IPS-18c (cell line): ENCODE results near the gene RAB3IP.
"Not testable (repeated sequence)": the region's sequence is repeated elsewhere in the genome, so short reads cannot be mapped to it uniquely, and the experiment has no call there.

Experiments
- H3K4me3 ChIP-seq: 2 replicates; pipeline ENCODE4 v1.7.0; 2013; ENCODE audit warnings: low read depth, mild to moderate bottlenecking, low read length, moderate library complexity; ENCODE audit not compliant: insufficient read depth
- H3K9me3 ChIP-seq: one replicate; pipeline ENCODE4 v1.6.1; 2013; ENCODE audit warnings: mild to moderate bottlenecking, low read length, moderate library complexity; ENCODE audit not compliant: control insufficient read depth, insufficient read depth

Gene RAB3IP

DNA sequence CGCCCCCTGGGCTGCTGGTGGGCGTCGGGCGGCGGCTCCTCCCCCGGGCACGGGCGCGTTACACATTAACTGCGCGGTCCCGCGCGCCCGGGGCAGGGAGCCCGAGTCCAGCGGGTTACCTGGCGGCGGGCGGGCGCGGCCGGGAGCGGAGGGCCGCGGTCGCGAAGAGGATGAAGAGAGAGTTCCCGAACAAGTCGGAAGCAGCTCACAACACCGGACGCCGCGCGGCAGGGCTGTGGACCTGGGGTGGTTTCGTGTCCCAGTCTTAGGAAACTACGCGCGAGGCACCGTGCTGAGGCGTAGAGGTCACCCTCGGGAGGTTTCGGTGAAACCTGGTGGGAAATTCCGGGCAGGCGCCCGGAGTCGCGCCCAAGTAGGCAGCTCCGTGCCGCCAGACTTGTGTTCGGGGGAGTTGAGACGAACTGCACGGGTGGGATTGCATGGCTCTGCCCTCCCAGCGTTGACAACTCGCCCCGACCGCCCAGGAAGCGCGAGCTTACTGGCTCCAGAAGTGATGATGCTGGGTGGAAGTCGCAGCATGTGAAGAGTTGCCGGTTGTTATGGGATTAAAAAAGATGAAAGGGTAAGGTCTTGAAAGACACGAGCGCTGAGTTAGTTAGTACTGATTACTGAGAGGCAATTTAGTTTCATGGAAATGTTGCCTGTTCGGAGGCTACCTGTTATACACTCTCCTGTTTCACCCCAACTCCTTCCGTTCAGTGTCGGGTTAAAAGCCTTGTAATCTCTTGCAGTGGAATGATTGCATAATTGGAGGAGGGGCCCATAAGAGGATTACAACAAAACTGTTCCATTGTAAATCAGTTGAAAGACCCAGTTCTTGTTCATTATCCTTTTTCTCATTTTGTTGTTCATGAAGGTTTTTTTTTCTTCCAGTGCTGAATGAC is 879 bp downstream of the RAB3IP start:
- Histone ChIP-seq H3K9me3 (no peaks in the 10 kb centered on the region), H3K4me3 (peak overlapping the region; percentile 81)

DNA sequence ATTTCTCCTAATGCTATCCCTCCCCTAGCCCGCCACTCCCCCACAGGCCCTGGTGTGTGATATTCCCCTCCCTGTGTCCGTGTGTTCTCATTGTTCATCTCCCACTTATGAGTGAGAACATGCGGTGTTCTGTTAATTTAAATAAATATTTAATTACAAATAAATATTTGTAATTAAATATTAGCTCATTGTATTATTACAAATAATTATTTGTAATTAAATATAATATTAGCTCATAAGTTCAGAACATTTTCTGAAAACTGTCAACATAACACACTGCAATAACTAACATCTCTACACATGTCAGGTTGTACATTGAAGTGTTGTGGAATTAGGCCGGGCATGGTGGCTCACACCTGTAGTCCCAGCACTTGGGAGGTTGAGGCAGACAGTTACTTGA is 5.4 kb downstream of the RAB3IP start:
- H3K9me3 ChIP-seq, result peaks cover 3% of the 10 kb centered on the region
- no peak overlapping the region for H3K4me3 ChIP-seq

DNA sequence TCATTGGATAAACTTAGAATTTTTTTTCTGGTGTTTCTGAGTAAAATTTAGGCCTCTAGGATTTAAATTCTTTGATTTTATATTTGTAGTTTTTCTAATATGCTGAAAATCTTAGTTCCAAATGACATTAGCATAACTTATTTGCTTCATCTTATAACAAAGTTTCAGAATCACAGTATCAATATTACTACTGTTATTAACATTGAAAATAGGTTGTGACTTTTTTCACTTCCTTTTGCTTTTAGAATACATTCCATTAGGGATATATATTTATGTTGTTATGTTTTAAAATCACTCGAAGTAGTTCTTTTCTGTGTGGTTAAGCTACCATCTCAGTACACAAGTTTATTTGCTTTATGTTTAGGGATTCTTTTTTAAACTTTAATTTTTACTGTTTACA is 12.8 kb downstream of the RAB3IP start:
- peaks cover 5% of the 10 kb centered on the region for H3K9me3 ChIP-seq
- H3K4me3 ChIP-seq, result no peak overlapping the region

DNA sequence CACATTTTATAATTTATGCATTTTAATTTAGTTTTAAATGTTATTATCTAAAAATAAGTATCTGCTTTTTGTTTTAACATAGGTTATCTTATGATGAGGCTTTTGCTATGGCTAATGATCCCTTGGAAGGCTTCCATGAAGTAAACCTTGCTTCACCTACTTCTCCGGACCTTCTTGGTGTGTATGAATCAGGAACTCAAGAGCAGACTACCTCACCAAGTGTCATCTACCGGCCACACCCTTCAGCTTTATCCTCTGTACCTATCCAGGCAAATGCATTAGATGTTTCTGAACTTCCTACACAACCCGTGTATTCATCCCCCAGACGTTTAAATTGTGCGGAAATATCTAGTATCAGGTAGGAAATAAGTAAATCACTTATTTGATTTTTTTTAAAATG is 16.6 kb downstream of the RAB3IP start:
- no peak overlapping the region for H3K4me3 ChIP-seq
- H3K9me3 ChIP-seq, result peaks cover 2% of the 10 kb centered on the region

DNA sequence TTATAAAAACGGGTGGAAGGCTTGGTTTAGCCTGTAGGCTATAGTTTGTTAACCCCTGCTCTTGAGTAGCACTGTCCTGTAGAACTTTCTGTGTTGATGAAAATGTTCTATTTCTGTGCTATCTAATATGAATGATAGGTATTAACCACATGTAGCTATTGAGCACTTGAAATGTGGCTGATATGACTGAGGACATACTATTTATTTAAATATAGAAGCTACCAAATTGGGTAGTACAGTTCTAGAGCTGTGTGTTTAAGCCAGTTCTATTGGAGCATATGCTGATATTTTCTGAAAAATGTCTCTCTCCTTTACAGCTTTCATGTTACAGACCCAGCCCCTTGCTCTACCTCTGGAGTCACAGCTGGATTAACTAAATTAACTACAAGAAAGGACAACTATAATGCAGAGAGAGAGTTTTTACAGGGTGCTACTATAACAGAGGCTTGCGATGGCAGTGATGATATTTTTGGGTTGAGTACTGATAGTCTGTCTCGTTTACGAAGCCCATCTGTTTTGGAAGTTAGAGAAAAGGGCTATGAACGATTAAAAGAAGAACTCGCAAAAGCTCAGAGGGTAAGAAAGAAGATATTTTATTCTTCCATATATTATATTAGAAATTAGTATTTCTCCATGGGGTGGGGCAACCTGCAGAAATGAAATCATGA is 17.6 kb downstream of the RAB3IP start:
- peaks cover 2% of the 10 kb centered on the region for H3K9me3 ChIP-seq
- H3K4me3 ChIP-seq, result no peak overlapping the region

DNA sequence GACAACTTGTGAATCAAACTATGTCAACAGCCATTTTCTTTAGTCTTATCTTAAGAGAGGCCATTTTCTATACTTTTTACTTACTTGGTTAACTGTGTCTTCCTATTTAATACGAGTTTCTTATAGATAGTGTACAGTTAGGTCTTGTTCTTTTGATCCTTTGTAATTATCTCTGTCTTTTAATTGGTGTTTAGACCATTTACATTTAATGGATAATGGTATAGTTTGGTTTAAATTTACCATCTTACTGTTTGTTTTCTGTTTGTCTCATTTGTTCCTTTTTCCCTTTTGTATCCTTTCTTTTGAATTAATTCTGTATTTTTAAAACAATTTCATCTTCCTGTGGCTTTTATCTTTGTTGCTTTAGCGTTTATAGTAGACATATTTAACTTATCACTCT is 19.4 kb downstream of the RAB3IP start:
- Histone ChIP-seq H3K4me3 (no peak overlapping the region), H3K9me3 (peaks cover 2% of the 10 kb centered on the region)

DNA sequence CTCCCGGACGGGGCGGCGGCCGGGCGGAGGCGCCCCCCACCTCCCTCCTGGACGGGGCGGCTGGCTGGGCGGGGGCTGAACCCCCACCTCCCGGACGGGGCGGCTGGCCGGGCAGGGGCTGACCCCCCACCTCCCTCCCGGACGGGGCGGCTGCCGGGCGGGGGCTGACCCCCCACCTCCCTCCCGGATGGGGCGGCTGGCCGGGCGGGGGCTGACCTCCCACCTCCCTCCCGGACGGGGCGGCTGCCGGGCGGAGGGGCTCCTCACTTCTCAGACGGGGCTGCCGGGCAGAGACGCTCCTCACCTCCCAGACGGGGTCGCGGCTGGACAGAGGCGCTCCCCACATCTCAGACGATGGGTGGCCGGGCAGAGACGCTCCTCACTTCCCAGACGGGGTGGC is 20.9 kb downstream of the RAB3IP start:
- H3K9me3 ChIP-seq, H3K4me3 ChIP-seq: not testable (repeated sequence)

DNA sequence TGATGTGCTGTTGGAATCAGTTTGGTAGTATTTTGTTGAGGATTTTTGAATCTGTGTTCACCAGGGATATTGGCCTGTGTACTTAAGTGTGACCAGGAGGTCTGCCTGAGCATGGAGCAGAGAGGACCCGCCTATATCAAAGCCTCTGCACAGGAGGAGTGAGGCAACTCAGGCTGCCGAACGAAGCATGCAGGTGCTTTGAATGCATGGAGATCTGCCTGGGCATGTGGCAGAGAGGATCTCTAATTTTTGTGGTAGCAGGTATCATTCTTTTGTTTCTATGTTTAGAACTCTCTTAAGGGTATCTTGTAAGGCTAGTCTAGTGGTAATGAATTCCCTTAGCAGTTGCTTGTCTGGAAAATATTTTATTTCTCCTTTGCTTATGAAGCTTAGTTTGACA is 26.9 kb downstream of the RAB3IP start:
- Histone ChIP-seq H3K9me3 (peaks cover 9% of the 10 kb centered on the region), H3K4me3 (no peak overlapping the region)

DNA sequence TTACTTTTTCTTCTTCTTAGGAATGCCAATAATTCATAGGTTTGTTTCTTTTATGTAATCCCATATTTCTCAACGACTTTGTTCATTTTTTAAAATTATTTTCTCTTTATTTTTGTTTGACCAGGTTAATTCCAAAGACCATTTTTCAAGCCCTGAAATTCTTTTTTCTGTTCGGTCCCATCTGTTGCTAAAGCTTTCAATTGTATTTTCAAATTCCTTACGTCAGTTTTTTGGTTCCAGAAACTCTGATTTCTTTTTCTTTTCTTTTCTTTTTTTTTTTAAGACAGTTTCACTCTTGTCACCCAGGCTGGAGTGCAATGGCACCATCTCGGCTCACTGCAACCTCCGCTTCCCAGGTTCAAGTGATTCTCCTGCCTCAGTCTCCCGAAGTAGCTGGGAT is 27.6 kb downstream of the RAB3IP start:
- Histone ChIP-seq H3K4me3 (no peak overlapping the region), H3K9me3 (peaks cover 9% of the 10 kb centered on the region)

DNA sequence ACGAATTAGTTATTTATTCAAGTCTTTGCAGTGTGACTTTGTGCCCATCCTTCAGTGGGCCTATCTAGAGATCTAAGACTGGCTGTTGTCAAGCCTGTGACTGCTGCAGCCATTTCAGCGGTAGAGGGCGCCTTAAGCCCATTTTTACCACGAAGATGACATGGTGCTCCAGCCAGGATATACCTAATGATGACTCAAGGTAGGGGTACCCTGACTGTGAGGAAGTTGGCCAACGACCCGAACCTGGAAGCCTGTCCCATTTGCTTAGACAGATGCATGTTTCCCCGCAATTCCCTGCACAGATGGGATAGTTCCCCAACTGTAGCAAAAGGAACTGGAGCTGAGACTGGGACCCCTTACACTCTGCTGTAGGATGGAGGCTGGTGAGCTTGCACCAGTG is 41.3 kb downstream of the RAB3IP start:
- Histone ChIP-seq H3K4me3 (no peak overlapping the region), H3K9me3 (no peaks in the 10 kb centered on the region)

DNA sequence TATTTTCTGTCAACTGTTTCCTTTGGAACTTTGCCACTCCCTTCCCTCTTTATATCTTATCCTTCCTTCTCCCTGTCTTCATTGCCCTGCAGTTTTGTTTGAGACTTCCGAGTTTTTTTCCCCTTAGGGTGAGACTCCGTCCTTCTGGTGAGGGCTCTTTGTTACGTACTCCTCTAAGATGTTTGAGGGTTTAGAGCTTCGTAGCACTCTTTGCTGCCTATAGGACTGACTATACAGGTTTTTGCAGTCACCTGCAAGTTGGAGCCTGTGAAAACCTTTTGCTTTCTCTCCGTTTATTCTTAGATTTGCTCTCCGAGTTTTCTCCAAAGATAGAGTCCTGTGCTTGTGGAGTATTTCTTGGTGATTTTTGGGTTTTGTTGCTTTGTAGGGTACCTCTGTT is 44.7 kb downstream of the RAB3IP start:
- Histone ChIP-seq H3K4me3 (no peak overlapping the region), H3K9me3 (no peaks in the 10 kb centered on the region)

DNA sequence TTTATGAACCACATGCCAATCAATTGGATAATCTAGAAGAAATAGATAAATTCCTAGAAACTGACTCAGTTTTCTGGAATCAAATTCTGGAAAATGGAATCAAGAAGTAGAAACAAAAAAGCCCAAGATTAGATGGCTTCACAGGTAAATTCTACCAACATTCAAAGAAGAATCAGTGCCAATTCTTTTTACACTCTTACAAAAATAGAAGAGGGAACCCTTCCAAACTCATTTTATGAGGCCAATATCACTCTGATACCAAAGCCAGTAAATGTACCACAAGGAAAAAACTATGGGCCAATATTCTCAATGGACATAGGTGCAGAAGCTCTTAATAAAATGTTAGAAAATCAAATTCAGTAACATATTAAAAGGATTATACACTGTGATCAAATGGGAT is 50.7 kb downstream of the RAB3IP start:
- Histone ChIP-seq H3K4me3 (no peak overlapping the region), H3K9me3 (no peaks in the 10 kb centered on the region)

DNA sequence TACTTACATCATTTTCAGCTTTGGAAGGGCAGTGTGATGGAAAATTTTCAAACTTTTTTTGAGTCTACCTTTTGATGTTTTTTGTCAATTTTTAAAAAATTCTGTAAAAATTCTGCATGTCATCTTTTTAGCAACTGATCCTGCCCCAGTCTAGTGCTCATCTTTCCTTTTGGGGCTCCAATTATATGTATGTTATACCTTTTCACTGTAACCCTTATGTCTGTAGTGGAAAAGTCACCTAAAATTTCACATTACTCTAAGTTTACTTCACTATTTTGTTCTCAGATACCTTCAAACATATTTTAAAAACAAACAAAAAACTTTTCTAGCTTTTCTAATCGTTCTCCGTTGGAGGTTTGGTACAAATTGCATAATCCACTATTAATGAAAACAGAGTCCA is 53.9 kb downstream of the RAB3IP start:
- H3K9me3 ChIP-seq, result no peaks in the 10 kb centered on the region

DNA sequence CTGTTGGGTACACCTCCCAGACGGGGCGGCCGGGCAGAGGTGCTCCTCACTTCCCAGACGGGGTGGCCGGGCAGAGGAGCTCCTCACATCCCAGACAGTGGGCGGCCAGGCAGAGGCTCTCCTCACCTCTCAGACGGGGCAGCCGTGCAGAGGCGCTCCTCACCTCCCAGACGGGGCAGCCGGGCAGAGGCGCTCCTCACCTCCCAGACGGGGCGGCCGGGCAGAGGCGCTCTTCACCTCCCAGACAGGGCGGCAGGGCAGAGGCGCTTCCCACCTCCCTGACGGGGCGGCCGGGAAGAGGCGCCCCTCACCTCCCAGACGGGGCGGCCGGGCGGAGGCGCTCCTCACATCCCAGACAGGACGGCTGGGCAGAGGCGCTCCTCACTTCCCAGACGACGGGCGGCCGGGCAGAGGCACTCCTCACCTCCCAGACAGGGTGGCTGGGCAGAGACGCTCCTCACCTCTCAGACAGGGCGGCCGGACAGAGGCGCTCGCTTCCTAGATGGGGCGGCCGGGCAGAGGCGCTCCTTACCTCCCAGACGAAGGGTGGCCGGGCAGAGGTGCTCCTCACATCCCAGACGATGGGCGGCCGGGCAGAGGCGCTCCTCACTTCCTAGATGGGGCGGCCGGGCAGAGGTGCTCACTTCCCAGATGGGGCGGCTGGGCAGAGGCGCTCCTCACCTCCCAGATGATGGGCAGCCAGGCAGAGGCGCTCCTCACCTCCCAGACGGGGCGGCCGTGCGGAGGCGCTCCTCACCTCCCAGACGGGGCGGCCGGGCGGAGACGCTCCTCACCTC is 68.6 kb downstream of the RAB3IP start:
- H3K4me3 ChIP-seq, H3K9me3 ChIP-seq: not testable (repeated sequence)

More for the DNA sequence above, 53.9 kb downstream of the RAB3IP start:
- no peak overlapping the region for H3K4me3 ChIP-seq

DNA sequence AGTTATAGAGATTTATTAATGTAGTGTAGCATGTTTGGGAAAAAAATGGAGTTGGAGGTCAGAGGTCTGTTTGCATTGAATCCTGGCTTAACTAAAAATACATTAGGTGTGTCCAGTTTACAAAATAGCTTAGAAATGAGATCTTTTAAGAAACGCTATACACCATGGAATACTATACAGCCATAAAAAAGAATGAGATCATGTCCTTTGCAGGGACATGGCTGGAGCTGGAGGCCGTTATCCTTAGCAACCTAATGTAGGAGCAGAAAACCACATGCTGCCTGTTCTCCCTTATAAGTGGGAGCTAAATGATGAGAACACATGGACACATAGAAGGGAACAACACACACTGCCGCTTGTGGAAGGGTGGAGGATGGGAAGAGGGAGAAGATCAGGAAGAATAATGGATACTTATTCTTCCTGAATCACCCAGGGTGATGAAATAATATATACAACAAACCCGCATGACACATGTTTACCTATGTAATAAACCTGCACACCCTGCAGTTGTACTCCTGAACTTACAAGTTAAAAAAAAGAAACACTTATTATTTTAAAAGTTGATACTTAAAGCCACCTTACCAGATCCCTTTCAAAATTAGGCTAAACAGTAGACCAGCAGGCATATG is 72.3 kb downstream of the RAB3IP start:
- peaks cover 3% of the 10 kb centered on the region for H3K9me3 ChIP-seq
- H3K4me3 ChIP-seq, result no peak overlapping the region

DNA sequence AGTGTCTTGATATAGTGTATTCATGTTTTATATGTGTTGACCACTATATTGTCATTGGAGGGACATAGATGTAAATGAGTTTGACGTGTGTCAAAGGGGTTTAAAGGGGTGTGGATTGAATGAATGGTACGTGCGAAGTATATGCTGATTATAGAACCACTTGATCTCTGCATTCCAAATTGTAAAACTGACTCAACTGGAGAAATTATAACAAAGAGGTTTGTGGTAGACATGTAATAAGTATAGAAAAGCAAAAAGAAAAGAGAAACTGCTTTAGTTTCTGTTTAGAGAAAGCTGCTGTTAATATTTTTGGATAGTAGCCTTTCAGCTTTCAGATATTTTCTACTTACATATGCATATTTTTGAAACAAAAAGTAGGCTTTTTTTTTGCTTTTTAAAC is 77.4 kb downstream of the RAB3IP start:
- H3K9me3 ChIP-seq, result no peaks in the 10 kb centered on the region
- H3K4me3 ChIP-seq, result no peak overlapping the region

DNA sequence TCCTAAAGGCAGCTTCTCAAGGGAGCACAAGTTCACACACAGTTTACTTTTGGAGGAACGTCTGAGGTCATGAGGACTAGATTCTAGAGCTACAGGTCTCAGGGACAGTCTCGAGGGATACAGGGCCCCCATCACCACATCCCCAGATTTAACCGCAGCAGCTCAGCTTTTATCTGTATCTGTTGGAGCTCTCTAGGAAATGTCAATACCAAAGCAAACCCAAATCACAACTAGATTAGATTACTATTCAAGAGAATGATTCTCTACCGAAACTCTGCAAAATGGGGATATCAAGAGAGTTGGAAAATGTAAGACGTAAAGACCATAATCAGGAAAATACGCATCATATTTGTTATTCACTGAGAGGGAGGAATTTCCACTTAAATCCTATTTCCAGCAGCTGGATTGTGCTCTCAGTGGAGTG is 82.4 kb downstream of the RAB3IP start:
- H3K4me3 ChIP-seq, result no peak overlapping the region
- H3K9me3 ChIP-seq, result no peaks in the 10 kb centered on the region
